HG03108 (cell line): ENCODE results near the gene ARHGEF17.
"Not testable (repeated sequence)": the region's sequence is repeated elsewhere in the genome, so short reads cannot be mapped to it uniquely, and the experiment has no call there.

Source experiments
- ATAC-seq: cut with Tn5 transposase; IDR thresholded peaks from one replicate; pipeline ENCODE4 v1.9.1; 2021; ENCODE audit warnings: moderate library complexity; ENCODE audit not compliant: unreplicated experiment

Gene ARHGEF17

GRCh38 chr11:73271936-73272679 is 36.0 kb upstream of the ARHGEF17 start, which contains the start of gene P2RY6:
TSS of gene P2RY6 (plus strand) at chr11:73272338. CDS start at chr11:73296519, 24,181 bp downstream.
- ATAC-seq: no peak

- no peak for ATAC-seq
These were observed 35.4 kb upstream of the ARHGEF17 start for GRCh38 chr11:73272680-73273038.

- ATAC-seq: no peak
These were observed 34.7 kb upstream of the ARHGEF17 start for GRCh38 chr11:73273222-73273895.

- not testable (repeated sequence) for ATAC-seq
These were observed 33.9 kb upstream of the ARHGEF17 start for GRCh38 chr11:73274191-73274590.

GRCh38 chr11:73274722-73275380 is 33.2 kb upstream of the ARHGEF17 start:
- ATAC-seq: no peak

DNA sequence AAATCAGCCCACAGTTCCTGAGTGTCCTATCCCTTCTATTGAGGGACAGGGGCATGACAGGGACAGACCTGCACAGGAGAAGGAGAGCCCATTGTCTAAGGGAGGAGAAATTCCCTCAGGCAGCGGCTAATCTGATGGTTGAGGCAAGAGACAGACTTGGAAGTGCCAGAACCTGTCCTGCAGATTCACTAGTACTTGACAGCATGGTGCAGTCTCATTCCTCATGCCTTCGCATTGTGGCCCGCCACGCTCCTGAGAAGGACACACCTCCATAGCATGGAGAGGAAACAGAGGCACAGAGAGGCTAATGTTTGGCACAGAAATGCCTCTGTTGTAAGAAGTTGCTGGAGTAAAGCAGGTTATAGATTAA is 32.7 kb upstream of the ARHGEF17 start:
- ATAC-seq: no peak

GRCh38 chr11:73277467-73277866 is 30.6 kb upstream of the ARHGEF17 start:
- ATAC-seq: no peak

DNA sequence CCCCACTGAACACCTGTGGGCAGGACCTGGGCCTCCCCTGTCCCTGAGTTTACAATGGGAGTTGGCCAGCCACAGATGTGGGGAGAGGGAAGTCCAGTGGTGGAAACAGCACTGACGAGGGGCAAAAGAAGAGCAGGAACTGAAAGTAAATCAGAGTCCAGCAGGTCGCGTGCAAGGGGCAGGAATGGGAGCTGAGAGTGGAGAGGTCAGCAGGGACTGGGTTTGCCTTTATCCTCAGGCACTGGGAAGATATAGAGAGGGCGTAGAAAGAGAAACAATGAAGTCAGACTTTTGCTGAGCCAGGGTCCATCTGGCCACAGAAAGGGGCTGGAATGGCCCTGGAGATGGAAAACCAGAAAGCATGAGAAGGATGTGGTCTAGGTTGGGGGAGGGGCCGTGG is 27.4 kb upstream of the ARHGEF17 start:
- no peak for ATAC-seq

GRCh38 chr11:73281201-73281741 is 26.8 kb upstream of the ARHGEF17 start:
- no peak for ATAC-seq

GRCh38 chr11:73281796-73282660 is 26.0 kb upstream of the ARHGEF17 start:
- ATAC-seq: no peak

- ATAC-seq: no peak
These were observed 24.6 kb upstream of the ARHGEF17 start for GRCh38 chr11:73283276-73284000.

GRCh38 chr11:73284106-73284505 is 24.0 kb upstream of the ARHGEF17 start:
- no peak for ATAC-seq

DNA sequence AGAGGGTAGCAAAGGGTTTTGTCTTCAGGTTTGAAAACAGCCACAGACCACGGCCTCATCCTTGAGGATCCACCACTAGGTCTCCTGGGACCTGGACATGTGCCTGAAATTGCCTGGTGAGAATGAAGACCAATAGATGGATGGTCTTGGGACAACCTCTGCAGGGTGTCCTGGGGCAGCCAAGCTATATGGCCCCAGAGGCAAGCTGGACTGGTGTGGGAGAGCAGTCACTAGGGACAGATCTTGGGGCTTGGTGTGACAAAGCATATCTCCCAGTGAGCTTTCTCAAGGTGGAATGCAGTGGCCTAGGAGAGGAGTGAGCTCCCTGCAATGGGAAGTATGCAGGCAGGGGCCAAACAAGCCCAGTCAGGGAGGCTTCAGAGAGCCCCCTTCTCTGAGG is 22.4 kb upstream of the ARHGEF17 start:
- ATAC-seq: no peak

- ATAC-seq: no peak
These were observed 21.8 kb upstream of the ARHGEF17 start for GRCh38 chr11:73286240-73286810.

GRCh38 chr11:73287400-73288101 is 20.5 kb upstream of the ARHGEF17 start:
- no peak for ATAC-seq

DNA sequence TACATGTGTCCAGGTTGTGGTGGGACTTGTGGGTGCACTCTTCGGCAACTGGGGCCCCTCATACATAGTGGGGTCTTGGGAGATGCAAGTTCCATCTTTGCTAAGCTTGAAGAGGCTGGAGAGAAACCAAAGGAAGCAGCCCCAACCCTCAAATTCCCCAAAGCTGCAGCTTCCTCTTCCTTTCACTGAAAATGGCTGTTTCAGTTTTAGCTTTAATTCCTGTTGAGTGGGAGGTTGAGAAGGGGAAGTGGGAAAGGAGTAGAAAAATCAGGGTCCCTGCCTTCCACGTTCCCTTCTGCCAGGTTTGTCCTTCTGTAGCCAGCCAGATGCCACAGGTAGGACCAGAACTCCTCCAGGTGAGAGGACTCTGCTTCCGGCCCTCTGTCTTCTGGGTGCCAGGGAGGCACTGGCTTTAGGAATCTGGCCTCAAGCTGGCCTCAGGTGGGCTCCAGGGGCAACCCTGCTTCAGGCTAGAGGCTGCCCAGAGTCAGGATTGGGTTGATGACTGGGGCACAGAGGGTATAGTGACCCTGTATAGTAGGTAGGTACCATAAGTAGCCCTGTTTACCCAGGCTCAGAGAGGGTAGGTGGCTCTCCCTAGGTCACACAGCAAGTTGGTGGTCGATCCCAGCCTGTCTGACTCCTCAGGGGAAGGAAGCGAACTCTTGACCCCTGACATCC is 19.7 kb upstream of the ARHGEF17 start:
- ATAC-seq: no peak

DNA sequence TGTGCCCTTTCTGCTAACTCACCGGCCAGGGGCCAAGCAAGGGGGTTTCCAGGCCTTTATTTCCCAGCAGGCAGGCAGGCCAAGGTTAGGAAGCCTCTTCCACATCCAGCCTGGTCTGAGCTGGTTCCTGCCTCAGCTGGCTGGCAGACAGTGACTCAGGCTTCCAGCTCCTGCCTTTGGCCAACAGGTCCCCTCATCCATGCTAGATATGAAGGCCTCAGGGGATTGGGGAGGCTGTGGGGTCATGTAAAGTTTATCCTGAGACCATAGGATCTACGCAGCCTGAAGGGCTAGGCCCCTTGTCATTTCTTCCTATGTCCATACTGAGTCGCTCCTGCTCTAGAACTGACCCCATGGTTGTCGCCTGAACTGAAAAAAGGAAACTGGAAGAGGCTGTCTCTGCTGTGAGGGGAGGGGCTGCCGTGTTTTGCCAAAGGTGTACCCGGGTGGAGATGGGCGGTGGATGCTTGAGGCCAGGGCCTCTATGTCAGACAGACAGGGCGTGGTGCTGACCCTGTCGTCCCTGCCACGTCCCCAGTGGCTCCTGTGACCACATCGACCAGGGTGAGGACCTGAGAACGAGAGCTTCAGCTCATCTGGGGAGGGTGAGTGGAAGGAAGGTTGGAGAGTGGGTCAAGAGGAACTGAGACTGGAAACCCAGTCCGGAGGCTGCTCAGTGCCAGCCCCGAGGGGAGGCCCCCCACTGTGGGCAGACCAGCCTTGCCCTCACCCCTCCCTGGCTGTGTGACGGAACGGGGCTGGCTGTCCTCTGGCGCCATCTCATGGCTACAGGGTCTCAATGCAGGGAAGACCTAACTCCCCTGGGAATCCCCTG is 19.0 kb upstream of the ARHGEF17 start:
- ATAC-seq: peak; percentile 66

- ATAC-seq: no peak
These were observed 17.5 kb upstream of the ARHGEF17 start for GRCh38 chr11:73290536-73290935.
